Measurements from ENCODE around the gene IFT52. TPM values are rescaled to one million over a fixed set of nuclear protein-coding genes. Genes with fewer than 3 reads are reported as not detected.

The IFT52 gene
- polyA plus RNA-seq, 3 donors, result 17.6 to 28.1 (median 24.1) TPM

GRCh38 chr20:43694763-43695162 lies 104.0 kb downstream of the IFT52 start:
- H3K27me3 ChIP-seq (ENCODE audit: control insufficient read depth in 2 of 2, insufficient read depth in 2 of 2, low read length in 2 of 2), result no peaks in the 10 kb centered on the region
- intact Hi-C loops (cut with micrococcal nuclease), result loop anchor here (10.0 kb wide), 1 partner anchor 160 kb away; no protein-coding TSS in a partner anchor
- H3K4me3 Mint-ChIP-seq, result no peak overlapping the region
- no peaks in the 10 kb centered on the region for H3K27me3 Mint-ChIP-seq (ENCODE audit: low read depth in 3 of 3)
- WGBS (ENCODE audit: insufficient coverage), result 93% methylated on average over 3 of the region's 3 CpGs
- H3K4me1 Mint-ChIP-seq, result no peaks in the 10 kb centered on the region
- H3K9me3 Mint-ChIP-seq, result no peaks in the 10 kb centered on the region
- no peaks in the 10 kb centered on the region for H3K79me2 ChIP-seq (ENCODE audit: insufficient read depth, low read length)
- TF ChIP-seq, protein P1, sequence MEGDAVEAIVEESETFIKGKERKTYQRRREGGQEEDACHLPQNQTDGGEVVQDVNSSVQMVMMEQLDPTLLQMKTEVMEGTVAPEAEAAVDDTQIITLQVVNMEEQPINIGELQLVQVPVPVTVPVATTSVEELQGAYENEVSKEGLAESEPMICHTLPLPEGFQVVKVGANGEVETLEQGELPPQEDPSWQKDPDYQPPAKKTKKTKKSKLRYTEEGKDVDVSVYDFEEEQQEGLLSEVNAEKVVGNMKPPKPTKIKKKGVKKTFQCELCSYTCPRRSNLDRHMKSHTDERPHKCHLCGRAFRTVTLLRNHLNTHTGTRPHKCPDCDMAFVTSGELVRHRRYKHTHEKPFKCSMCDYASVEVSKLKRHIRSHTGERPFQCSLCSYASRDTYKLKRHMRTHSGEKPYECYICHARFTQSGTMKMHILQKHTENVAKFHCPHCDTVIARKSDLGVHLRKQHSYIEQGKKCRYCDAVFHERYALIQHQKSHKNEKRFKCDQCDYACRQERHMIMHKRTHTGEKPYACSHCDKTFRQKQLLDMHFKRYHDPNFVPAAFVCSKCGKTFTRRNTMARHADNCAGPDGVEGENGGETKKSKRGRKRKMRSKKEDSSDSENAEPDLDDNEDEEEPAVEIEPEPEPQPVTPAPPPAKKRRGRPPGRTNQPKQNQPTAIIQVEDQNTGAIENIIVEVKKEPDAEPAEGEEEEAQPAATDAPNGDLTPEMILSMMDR (IDR thresholded peaks at IDR 0.05), result no peak
- no peak overlapping the region for H3K4me2 ChIP-seq (replicated peaks; ENCODE audit: extremely low read depth, low read length, poor library complexity, severe bottlenecking)
- no peak overlapping the region for H3K27ac ChIP-seq (ENCODE audit: low read depth in 1 of 2, low read length in 2 of 2)
- peaks cover 7 to 25% of the 10 kb centered on the region in 2 donors for H3K36me3 ChIP-seq (replicated peaks in 1 of 2; ENCODE audit: control insufficient read depth in 1 of 2, insufficient read depth in 2 of 2, low read length in 2 of 2)
- no peaks in the 10 kb centered on the region for H3K9me3 ChIP-seq (replicated peaks in 1 of 2; ENCODE audit: control insufficient read depth in 1 of 2, insufficient read depth in 1 of 2, low read length in 2 of 2)
- H3K27ac Mint-ChIP-seq, result no peak overlapping the region
- no peak overlapping the region for H3K9ac ChIP-seq (ENCODE audit: insufficient read depth, low read length, poor library complexity, severe bottlenecking)
- peaks cover 16 to 41% of the 10 kb centered on the region in 2 donors for H3K36me3 Mint-ChIP-seq
- no peak overlapping the region for H2AFZ ChIP-seq (ENCODE audit: insufficient read depth, low read depth, low read length, poor library complexity, severe bottlenecking)
- H3K4me3 ChIP-seq (replicated peaks in 1 of 3; ENCODE audit: low read depth in 2 of 3, low read length in 3 of 3), result no peak overlapping the region
- H3K4me1 ChIP-seq (ENCODE audit: control insufficient read depth in 1 of 2, insufficient read depth in 2 of 2, low read length in 2 of 2), result no peaks in the 10 kb centered on the region
- H4K20me1 ChIP-seq (ENCODE audit: insufficient read depth, low read length), result no peaks in the 10 kb centered on the region
- no peak for DNase-seq

DNA sequence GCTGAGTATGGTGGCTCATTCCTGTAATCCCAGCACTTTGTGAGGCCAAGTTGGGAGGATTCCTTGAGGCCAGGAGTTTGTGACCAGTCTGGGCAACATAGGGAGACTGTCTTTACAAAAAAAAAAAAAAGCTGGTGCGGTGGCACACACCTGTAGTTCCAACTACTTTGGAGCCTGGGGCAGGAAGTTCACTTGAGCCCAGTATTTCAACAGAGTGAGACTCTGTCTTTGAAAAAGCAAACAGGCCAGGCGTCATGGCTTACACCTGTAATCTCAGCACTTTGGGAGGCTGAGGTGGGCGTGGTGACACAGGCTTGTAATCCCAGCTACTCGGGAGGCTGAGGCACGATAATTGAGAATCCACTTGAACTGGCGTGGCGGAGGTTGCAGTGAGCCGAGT lies 104.8 kb downstream of the IFT52 start:
- H3K9me3 ChIP-seq (replicated peaks in 1 of 2; ENCODE audit: control insufficient read depth in 1 of 2, insufficient read depth in 1 of 2, low read length in 2 of 2), result no peaks in the 10 kb centered on the region
- intact Hi-C loops (cut with micrococcal nuclease), result loop anchor here (10.0 kb wide), 1 partner anchor 161 kb away; no protein-coding TSS in a partner anchor
- no peak overlapping the region for H3K4me2 ChIP-seq (replicated peaks; ENCODE audit: extremely low read depth, low read length, poor library complexity, severe bottlenecking)
- no peak overlapping the region for H3K4me3 ChIP-seq (replicated peaks in 1 of 3; ENCODE audit: low read depth in 2 of 3, low read length in 3 of 3)
- H3K4me3 Mint-ChIP-seq, result no peak overlapping the region
- no peak overlapping the region for H2AFZ ChIP-seq (ENCODE audit: insufficient read depth, low read depth, low read length, poor library complexity, severe bottlenecking)
- no peak overlapping the region for H3K9ac ChIP-seq (ENCODE audit: insufficient read depth, low read length, poor library complexity, severe bottlenecking)
- no peaks in the 10 kb centered on the region for H3K27me3 ChIP-seq (ENCODE audit: control insufficient read depth in 2 of 2, insufficient read depth in 2 of 2, low read length in 2 of 2)
- H3K4me1 Mint-ChIP-seq, result no peaks in the 10 kb centered on the region
- no peaks in the 10 kb centered on the region for H3K9me3 Mint-ChIP-seq
- H3K36me3 ChIP-seq (replicated peaks in 1 of 2; ENCODE audit: control insufficient read depth in 1 of 2, insufficient read depth in 2 of 2, low read length in 2 of 2), result peaks cover 14 to 32% of the 10 kb centered on the region in 2 donors
- H3K36me3 Mint-ChIP-seq, result peaks cover 20 to 48% of the 10 kb centered on the region in 2 donors
- no peaks in the 10 kb centered on the region for H3K27me3 Mint-ChIP-seq (ENCODE audit: low read depth in 3 of 3)
- TF ChIP-seq, protein P1 (IDR thresholded peaks at IDR 0.05), result no peak
- no peaks in the 10 kb centered on the region for H3K4me1 ChIP-seq (ENCODE audit: control insufficient read depth in 1 of 2, insufficient read depth in 2 of 2, low read length in 2 of 2)
- no peak overlapping the region for H3K27ac Mint-ChIP-seq
- WGBS (ENCODE audit: insufficient coverage), result 87% methylated on average over 5 of the region's 8 CpGs
- no peaks in the 10 kb centered on the region for H4K20me1 ChIP-seq (ENCODE audit: insufficient read depth, low read length)
- no peak overlapping the region for H3K27ac ChIP-seq (ENCODE audit: low read depth in 1 of 2, low read length in 2 of 2)
- H3K79me2 ChIP-seq (ENCODE audit: insufficient read depth, low read length), result no peaks in the 10 kb centered on the region
- no peak for DNase-seq

Other genes starting within 250 kb of the IFT52 start
- 100 to 1,000 TPM in 1 of 3 donors, 10 to 100 TPM in 2; 37.3 to 162 (median 45.5) TPM for gene SRSF6, start 133.0 kb upstream of the IFT52 start, polyA plus RNA-seq
- gene L3MBTL1, start 83.2 kb upstream of the IFT52 start, polyA plus RNA-seq, result 1 to 10 TPM in 1 of 3 donors, under 1 TPM in 2; 0.31 to 9.0 (median 0.36) TPM
- under 1 TPM in 1 of 3 donors, not detected in 2; 0.17 TPM for gene SGK2, start 31.9 kb upstream of the IFT52 start, polyA plus RNA-seq
- under 1 TPM in 2 of 3 donors, not detected in 1; 0.08 to 0.10 TPM for gene MYBL2, start 76.2 kb downstream of the IFT52 start, polyA plus RNA-seq
- gene GTSF1L, start 136.1 kb downstream of the IFT52 start, polyA plus RNA-seq, result not detected

All from CD14-positive monocyte (primary cell).